Endothelial cell of umbilical vein (primary cell): Measurements from ENCODE around the gene PTMA. TPM values are rescaled to one million over a fixed set of nuclear protein-coding genes. Genes with fewer than 3 reads are reported as not detected.

Experiments used
- BruUV-seq: library from RNA; stranded (reverse); fragments of 400-500 nt; replicated peaks from 2 replicates; lab custom pipeline; 2021; lab: Mats Ljungman, UMichigan
- CTCF ChIA-PET: fragments of 300-600, 350-600 bp; sonication (Branson Sonifier 250); formaldehyde crosslinking; loops from one replicate; lab custom pipeline; 2021; ENCODE audit warnings: antibody characterized with exemption, inconsistent platforms; lab: Charles Lee
- POLR2A ChIA-PET: fragments of 300-600, 350-600 bp; sonication (Branson Sonifier 250); formaldehyde crosslinking; loops from one replicate; lab custom pipeline; 2021; ENCODE audit warnings: antibody characterized with exemption, inconsistent platforms; lab: Charles Lee
- DNase-seq: peaks from one replicate; pipeline ENCODE4 v3.0.0-alpha.2; 2011; ENCODE audit warnings: low read depth, low spot score
- FAIRE-seq: peaks from 2 replicates; lab custom pipeline; 2011; peaks lifted over from hg19 to GRCh38; lab: Jason Lieb, UNC
- H2AFZ ChIP-seq: 2 replicates; pipeline ENCODE4 v1.6.0; 2012; ENCODE audit warnings: low read depth, low read length, control low read depth, inconsistent platforms
- H3K27ac ChIP-seq: 2 replicates; pipeline ENCODE4 v1.5.1; 2011; ENCODE audit warnings: low read depth, mild to moderate bottlenecking, control low read depth, low read length, moderate library complexity; ENCODE audit not compliant: insufficient read depth
- H3K27me3 ChIP-seq, 2 experiments: 2 replicates each; pipeline versions ENCODE4 v1.6.0 to v1.6.1; 2011; ENCODE audit warnings: low read length in 2 of 2, mixed read lengths in 1 of 2; ENCODE audit not compliant: control insufficient read depth in 2 of 2, insufficient read depth in 2 of 2
- H3K36me3 ChIP-seq, 2 experiments: 2 replicates in 1 of 2; 3 replicates in 1 of 2; pipeline ENCODE4 v1.5.1; 2011; ENCODE audit warnings: low read length in 2 of 2, mild to moderate bottlenecking in 1 of 2, moderate library complexity in 1 of 2; ENCODE audit not compliant: control insufficient read depth in 2 of 2, insufficient read depth in 2 of 2; ENCODE audit errors: extremely low read depth in 1 of 2
- H3K4me1 ChIP-seq: 3 replicates; pipeline ENCODE4 v1.5.1; 2011; ENCODE audit warnings: mild to moderate bottlenecking, low read length; ENCODE audit not compliant: control insufficient read depth, insufficient read depth; ENCODE audit errors: extremely low read depth
- H3K4me2 ChIP-seq: 2 replicates; pipeline ENCODE4 v1.6.1; 2011; ENCODE audit warnings: low read length, control low read depth, mixed read lengths; ENCODE audit not compliant: insufficient read depth
- H3K4me3 ChIP-seq, 3 experiments: fragments of 200-600 bp in 1 of 3; sonication (generic), shearing (Covaris generic) in 1 of 3; replicated peaks in 1 of 3; 2 replicates each; pipeline ENCODE4 v1.5.1; 2011 to 2016; ENCODE audit warnings: control low read depth in 3 of 3, low read length in 3 of 3, mild to moderate bottlenecking in 2 of 3, inconsistent platforms in 1 of 3, low read depth in 1 of 3, moderate library complexity in 1 of 3; ENCODE audit not compliant: insufficient read depth in 1 of 3
- H3K79me2 ChIP-seq: 2 replicates; pipeline ENCODE4 v1.6.0; 2012; ENCODE audit warnings: low read length, inconsistent platforms; ENCODE audit not compliant: control insufficient read depth, insufficient read depth
- H3K9ac ChIP-seq: replicated peaks from 2 replicates; pipeline ENCODE3; 2011; ENCODE audit warnings: low read length, control low read depth; ENCODE audit not compliant: insufficient read depth; ENCODE audit errors: extremely low read depth
- H3K9me1 ChIP-seq: replicated peaks from 3 replicates; pipeline ENCODE4 v1.6.0; 2011; ENCODE audit warnings: mild to moderate bottlenecking, low read length; ENCODE audit not compliant: control insufficient read depth, insufficient read depth; ENCODE audit errors: extremely low read depth
- H3K9me3 ChIP-seq: replicated peaks from 2 replicates; pipeline ENCODE4 v1.5.1; 2012; ENCODE audit warnings: low read length, inconsistent platforms; ENCODE audit not compliant: control insufficient read depth, insufficient read depth
- H4K20me1 ChIP-seq: replicated peaks from 2 replicates; pipeline ENCODE3; 2011; ENCODE audit warnings: mild to moderate bottlenecking, low read length; ENCODE audit not compliant: control insufficient read depth, insufficient read depth; ENCODE audit errors: extremely low read depth
- EZH2 ChIP-seq: IDR thresholded peaks from 2 replicates; pipeline ENCODE4 v1.6.1; 2012; ENCODE audit warnings: borderline replicate concordance, low read depth, mild to moderate bottlenecking, moderate library complexity, low read length, inconsistent platforms; ENCODE audit not compliant: severe bottlenecking
- FOS ChIP-seq: IDR thresholded peaks from 2 replicates; pipeline ENCODE4 v1.6.1; 2011; ENCODE audit warnings: mild to moderate bottlenecking, low read length, moderate library complexity, borderline replicate concordance; ENCODE audit not compliant: insufficient read depth
- GATA2 ChIP-seq: IDR thresholded peaks from 2 replicates; pipeline ENCODE4 v1.7.0; 2011; ENCODE audit warnings: low read depth, mild to moderate bottlenecking, moderate library complexity, mixed read lengths, low read length; ENCODE audit not compliant: insufficient read length, insufficient read depth
- JUN ChIP-seq: IDR thresholded peaks from 2 replicates; pipeline ENCODE4 v1.6.1; 2011; ENCODE audit warnings: borderline replicate concordance, low read depth; ENCODE audit not compliant: insufficient read length, insufficient read depth
- MYC ChIP-seq: IDR thresholded peaks from one replicate; pipeline ENCODE4 v1.6.1; 2011; ENCODE audit warnings: mild to moderate bottlenecking, low read depth, low read length
- POLR2A ChIP-seq: IDR thresholded peaks from 2 replicates; pipeline ENCODE4 v1.6.1; 2012; ENCODE audit warnings: low read depth, mild to moderate bottlenecking, control low read depth, low read length
- POLR2AphosphoS5 ChIP-seq: IDR thresholded peaks from 2 replicates; pipeline ENCODE4 v1.6.1; 2012; ENCODE audit warnings: low read depth, mild to moderate bottlenecking, control low read depth, low read length, moderate library complexity; ENCODE audit not compliant: insufficient read depth
- dilution Hi-C: fragments of 300-500 bp; cut with MboI; formaldehyde crosslinking; loops from one replicate; pipeline ENCODE4 v1.15.0; 2019; ENCODE audit warnings: low sequenced_read_pairs; ENCODE audit not compliant: extremely low pct_ligation_motif_present
- intact Hi-C: fragments of 100-400 bp; cut with micrococcal nuclease; formaldehyde crosslinking; loops from one replicate; pipeline ENCODE4 v1.10.0; 2022
- polyA plus RNA-seq, 4 experiments: library from polyadenylated mRNA; depleted of rRNA in 3 of 4; stranded (reverse) in 3 of 4; unstranded in 1 of 4; fragments of >200 nt; gene quantifications; 2 replicates each; pipeline versions ENCODE4 v1.2.1 to v1.2.3, GENCODE V29; 2011 to 2012; ENCODE audit warnings: missing spikeins in 1 of 4
- total RNA-seq: library from RNA; stranded (reverse); gene quantifications from 2 replicates; pipeline ENCODE4 v1.2.3, GENCODE V29; 2021
- TF ChIP-seq, protein P1 (sequence below), 2 donors: IDR thresholded peaks; 1 replicate in 1 of 2; 2 replicates in 1 of 2; pipeline ENCODE4 v1.5.1; 2011; ENCODE audit warnings: low read length in 2 of 2, mild to moderate bottlenecking in 2 of 2, moderate library complexity in 2 of 2, control low read depth in 1 of 2, inconsistent platforms in 1 of 2, low read depth in 1 of 2; ENCODE audit not compliant: insufficient read depth in 1 of 2; ENCODE audit errors: extremely low read depth in 1 of 2
- TF ChIP-seq, protein P2 (sequence below): IDR thresholded peaks from 2 replicates; pipeline ENCODE4 v1.6.1; 2011; ENCODE audit not compliant: insufficient read depth, insufficient read length

The PTMA gene
- total and polyA plus RNA-seq, 2 donors (not counting 3 experiments of a cell fraction or from before 2014, with no cell fraction given): 404 to 1,488 TPM

DNA sequence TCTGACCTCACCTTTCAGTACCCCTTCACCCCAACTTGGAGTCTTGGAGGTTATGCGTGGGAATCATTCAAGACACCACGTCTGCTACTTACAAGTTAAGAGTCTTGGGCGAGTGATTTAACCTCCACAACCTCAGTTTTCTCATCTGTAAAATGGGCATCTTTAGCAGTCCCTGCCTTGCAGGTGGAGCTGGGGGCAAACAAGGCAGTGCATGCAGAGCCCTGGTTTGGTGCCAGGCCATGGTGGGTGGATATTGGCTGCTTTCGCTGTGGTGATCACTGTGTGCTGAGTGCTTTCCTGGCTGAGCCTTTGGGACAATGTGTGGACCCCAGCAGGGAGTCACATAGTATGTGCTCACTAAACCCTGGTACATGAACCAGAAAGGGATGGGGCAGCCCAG lies 20.4 kb upstream of the PTMA start:
- intact Hi-C loops: loop anchor here (1.0 kb wide), 1 partner anchor 27 kb away; no protein-coding TSS in a partner anchor
- Histone ChIP-seq H3K36me3 (no peaks in the 10 kb centered on the region), H3K4me2 (no peak overlapping the region), H3K4me1 (no peaks in the 10 kb centered on the region), H3K4me3 (no peak overlapping the region), H3K27ac (no peak overlapping the region), H2AFZ (peak overlapping the region; percentile 82), H4K20me1 (no peaks in the 10 kb centered on the region), H3K27me3 (no peaks in the 10 kb centered on the region), H3K9ac (no peak overlapping the region), H3K9me3 (no peaks in the 10 kb centered on the region), H3K9me1 (no peaks in the 10 kb centered on the region), H3K79me2 (no peaks in the 10 kb centered on the region)
- no TSS peak for BruUV-seq
- dilution Hi-C loops: no loop called here
- ChIA-PET POLR2A (no interaction called here), CTCF (interaction anchor here (1.5 to 9.6 kb wide), 3 partner anchors 10 to 27 kb away, joined by 7 to 107 read pairs (median 33); no protein-coding TSS in a partner anchor)
- no peak for TF ChIP-seq POLR2AphosphoS5
- TF ChIP-seq, protein P1, sequence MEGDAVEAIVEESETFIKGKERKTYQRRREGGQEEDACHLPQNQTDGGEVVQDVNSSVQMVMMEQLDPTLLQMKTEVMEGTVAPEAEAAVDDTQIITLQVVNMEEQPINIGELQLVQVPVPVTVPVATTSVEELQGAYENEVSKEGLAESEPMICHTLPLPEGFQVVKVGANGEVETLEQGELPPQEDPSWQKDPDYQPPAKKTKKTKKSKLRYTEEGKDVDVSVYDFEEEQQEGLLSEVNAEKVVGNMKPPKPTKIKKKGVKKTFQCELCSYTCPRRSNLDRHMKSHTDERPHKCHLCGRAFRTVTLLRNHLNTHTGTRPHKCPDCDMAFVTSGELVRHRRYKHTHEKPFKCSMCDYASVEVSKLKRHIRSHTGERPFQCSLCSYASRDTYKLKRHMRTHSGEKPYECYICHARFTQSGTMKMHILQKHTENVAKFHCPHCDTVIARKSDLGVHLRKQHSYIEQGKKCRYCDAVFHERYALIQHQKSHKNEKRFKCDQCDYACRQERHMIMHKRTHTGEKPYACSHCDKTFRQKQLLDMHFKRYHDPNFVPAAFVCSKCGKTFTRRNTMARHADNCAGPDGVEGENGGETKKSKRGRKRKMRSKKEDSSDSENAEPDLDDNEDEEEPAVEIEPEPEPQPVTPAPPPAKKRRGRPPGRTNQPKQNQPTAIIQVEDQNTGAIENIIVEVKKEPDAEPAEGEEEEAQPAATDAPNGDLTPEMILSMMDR (IDR thresholded peaks at IDR 0.05; ENCODE audit: extremely low read depth in 1 of 2, insufficient read depth in 1 of 2, low read depth in 1 of 2, low read length in 2 of 2): no peak
- TF ChIP-seq, protein P2, sequence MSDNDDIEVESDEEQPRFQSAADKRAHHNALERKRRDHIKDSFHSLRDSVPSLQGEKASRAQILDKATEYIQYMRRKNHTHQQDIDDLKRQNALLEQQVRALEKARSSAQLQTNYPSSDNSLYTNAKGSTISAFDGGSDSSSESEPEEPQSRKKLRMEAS: no peak
- TF ChIP-seq JUN: no peak
- TF ChIP-seq EZH2: no peak
- TF ChIP-seq POLR2A: no peak
- no peak for TF ChIP-seq GATA2
- no peak for TF ChIP-seq MYC
- no peak for TF ChIP-seq FOS
- FAIRE-seq: no peak
- no peak for DNase-seq
